SK-N-MC (cell line): ENCODE results near the gene SMIM41.

ENCODE experiments used
- EZH2 ChIP-seq: fragments of 200-600 bp; sonication (generic); IDR thresholded peaks from one replicate; pipeline ENCODE4 v1.6.1; 2017; ENCODE audit warnings: antibody characterized with exemption
- FOXP2 ChIP-seq: optimal IDR thresholded peaks from 2 replicates; pipeline ENCODE3; 2011; ENCODE audit warnings: mild to moderate bottlenecking, moderate library complexity; ENCODE audit not compliant: insufficient read depth; ENCODE audit errors: extremely low read length, control extremely low read depth
- POLR2AphosphoS5 ChIP-seq: IDR thresholded peaks from 2 replicates; pipeline ENCODE4 v1.6.1; 2012; ENCODE audit warnings: mild to moderate bottlenecking, low read depth, low read length, borderline replicate concordance

GRCh38 chr12:52147964-52148463 is 68.5 kb downstream of the SMIM41 start:
- TF ChIP-seq POLR2AphosphoS5 (no peak), EZH2 (no peak), FOXP2 (no peak)
